Measurements from ENCODE around the gene INPP5J. TPM values are rescaled to one million over a fixed set of nuclear protein-coding genes. Genes with fewer than 3 reads are reported as not detected.

The INPP5J gene
- total RNA-seq, 1 experiment from 2014 or later, result 3.1 TPM

DNA sequence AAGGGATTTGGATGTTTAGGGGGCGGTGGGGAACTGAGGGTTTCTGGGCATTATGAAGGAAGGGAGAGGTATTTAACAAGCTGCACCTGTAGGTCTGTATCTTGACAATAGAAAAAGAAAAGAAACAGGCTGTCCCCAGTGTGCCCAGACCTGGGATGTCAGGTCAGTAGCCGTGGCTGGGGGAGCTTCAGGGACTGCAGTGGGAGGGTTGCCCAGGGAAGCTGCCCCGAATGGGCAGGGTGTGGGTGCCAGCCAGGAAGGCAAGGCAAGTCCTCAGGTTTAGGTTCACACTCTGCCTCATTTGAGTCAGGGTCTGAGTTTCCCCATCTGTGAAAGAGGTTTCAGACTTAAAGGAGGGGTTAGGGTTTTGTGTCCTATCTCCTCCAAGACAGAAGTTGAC is 1.5 kb downstream of the INPP5J start:
- H3K4me1 ChIP-seq (ENCODE audit: insufficient read depth, low read length), result 0 out of 2 replicates have a peak, but pooled peaks cover 4% of the 10 kb centered on the region
- no peaks in the 10 kb centered on the region for H3K79me2 ChIP-seq (ENCODE audit: low read length)
- intact Hi-C loops (cut with micrococcal nuclease), result no loop called here
- no peaks in the 10 kb centered on the region for H3K27me3 ChIP-seq (ENCODE audit: low read length)
- H3F3A ChIP-seq (ENCODE audit: low read length, unreplicated experiment), result no peaks in the 10 kb centered on the region
- H3K9me3 ChIP-seq (ENCODE audit: low read length), result no peaks in the 10 kb centered on the region
- POLR2A ChIA-PET (ENCODE audit: unreplicated experiment), result no interaction called here
- H2AFZ ChIP-seq (ENCODE audit: low read length), result no peak overlapping the region
- no peaks in the 10 kb centered on the region for H3K9me2 ChIP-seq (replicated peaks; ENCODE audit: low read length)
- H3K4me3 ChIP-seq (ENCODE audit: low read length), result no peak overlapping the region
- no TSS peak for BruUV-seq (replicated peaks)
- no peak overlapping the region for H3K27ac ChIP-seq (ENCODE audit: low read length)
- CTCF ChIA-PET, result interaction anchor here (0.8 kb wide), 1 partner anchor 17 kb away, joined by 4 read pairs; the partner anchor contains the start of gene SELENOM
- no peak overlapping the region for H3K9ac ChIP-seq (ENCODE audit: low read length)
- no peaks in the 10 kb centered on the region for H3K36me3 ChIP-seq (ENCODE audit: low read depth, low read length)
- H4K20me1 ChIP-seq (ENCODE audit: low read length), result no peaks in the 10 kb centered on the region
- no peak for DNase-seq
- TF ChIP-seq CTCF (conservative IDR thresholded peaks at IDR 0.05; ENCODE audit: low read depth, low read length) (no peak), EZH2phosphoT487 (IDR thresholded peaks at IDR 0.05; ENCODE audit: borderline replicate concordance, low read length) (no peak), EZH2 (IDR thresholded peaks at IDR 0.05; ENCODE audit: low read length, unreplicated experiment) (no peak)
- ATAC-seq, result no peak
- no peak overlapping the region for H3K4me2 ChIP-seq (ENCODE audit: low read length)

DNA sequence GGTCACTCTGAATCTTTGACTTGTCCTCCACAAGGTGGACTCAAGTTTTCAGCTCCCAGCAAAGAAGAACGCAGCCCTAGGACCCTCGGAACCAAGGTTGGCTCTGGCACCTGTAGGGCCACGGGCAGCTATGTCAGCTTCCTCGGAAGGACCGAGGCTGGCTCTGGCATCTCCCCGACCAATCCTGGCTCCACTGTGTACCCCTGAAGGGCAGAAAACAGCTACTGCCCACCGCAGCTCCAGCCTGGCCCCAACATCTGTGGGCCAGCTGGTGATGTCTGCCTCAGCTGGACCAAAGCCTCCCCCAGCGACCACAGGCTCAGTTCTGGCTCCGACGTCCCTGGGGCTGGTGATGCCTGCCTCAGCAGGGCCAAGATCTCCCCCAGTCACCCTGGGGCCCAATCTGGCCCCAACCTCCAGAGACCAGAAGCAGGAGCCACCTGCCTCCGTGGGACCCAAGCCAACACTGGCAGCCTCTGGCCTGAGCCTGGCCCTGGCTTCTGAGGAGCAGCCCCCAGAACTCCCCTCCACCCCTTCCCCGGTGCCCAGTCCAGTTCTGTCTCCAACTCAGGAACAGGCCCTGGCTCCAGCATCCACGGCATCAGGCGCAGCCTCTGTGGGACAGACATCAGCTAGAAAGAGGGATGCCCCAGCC is 2.2 kb downstream of the INPP5J start:
- Histone ChIP-seq H3K36me3 (ENCODE audit: low read depth, low read length) (no peaks in the 10 kb centered on the region), H3K4me3 (ENCODE audit: low read length) (no peak overlapping the region), H3K9ac (ENCODE audit: low read length) (no peak overlapping the region), H3K9me2 (replicated peaks; ENCODE audit: low read length) (no peaks in the 10 kb centered on the region), H3K27me3 (ENCODE audit: low read length) (no peaks in the 10 kb centered on the region), H3K9me3 (ENCODE audit: low read length) (no peaks in the 10 kb centered on the region), H3K79me2 (ENCODE audit: low read length) (no peaks in the 10 kb centered on the region), H3K27ac (ENCODE audit: low read length) (no peak overlapping the region), H3K4me2 (ENCODE audit: low read length) (no peak overlapping the region), H3K4me1 (ENCODE audit: insufficient read depth, low read length) (0 out of 2 replicates have a peak, but pooled peaks cover 4% of the 10 kb centered on the region), H4K20me1 (ENCODE audit: low read length) (no peaks in the 10 kb centered on the region), H2AFZ (ENCODE audit: low read length) (no peak overlapping the region), H3F3A (ENCODE audit: low read length, unreplicated experiment) (no peaks in the 10 kb centered on the region)
- intact Hi-C loops (cut with micrococcal nuclease), result no loop called here
- ChIA-PET CTCF (interaction anchor here (0.8 kb wide), 1 partner anchor 18 kb away, joined by 4 read pairs; the partner anchor contains the start of gene SELENOM), POLR2A (ENCODE audit: unreplicated experiment) (no interaction called here)
- no TSS peak for BruUV-seq (replicated peaks)
- no peak for DNase-seq
- TF ChIP-seq EZH2 (IDR thresholded peaks at IDR 0.05; ENCODE audit: low read length, unreplicated experiment) (no peak), EZH2phosphoT487 (IDR thresholded peaks at IDR 0.05; ENCODE audit: borderline replicate concordance, low read length) (no peak), CTCF (conservative IDR thresholded peaks at IDR 0.05; ENCODE audit: low read depth, low read length) (no peak)
- ATAC-seq, result no peak

- BruUV-seq (replicated peaks), result no TSS peak
- ChIA-PET POLR2A (ENCODE audit: unreplicated experiment) (no interaction called here), CTCF (no interaction called here)
- H2AFZ ChIP-seq (ENCODE audit: low read length), result no peak overlapping the region
- no peaks in the 10 kb centered on the region for H3K9me2 ChIP-seq (replicated peaks; ENCODE audit: low read length)
- H3K9ac ChIP-seq (ENCODE audit: low read length), result no peak overlapping the region
- H4K20me1 ChIP-seq (ENCODE audit: low read length), result no peaks in the 10 kb centered on the region
- H3K9me3 ChIP-seq (ENCODE audit: low read length), result no peaks in the 10 kb centered on the region
- H3K4me1 ChIP-seq (ENCODE audit: insufficient read depth, low read length), result 0 out of 2 replicates have a peak, but pooled peaks cover 4% of the 10 kb centered on the region
- H3F3A ChIP-seq (ENCODE audit: low read length, unreplicated experiment), result no peaks in the 10 kb centered on the region
- H3K4me3 ChIP-seq (ENCODE audit: low read length), result no peak overlapping the region
- no peaks in the 10 kb centered on the region for H3K36me3 ChIP-seq (ENCODE audit: low read depth, low read length)
- H3K79me2 ChIP-seq (ENCODE audit: low read length), result no peaks in the 10 kb centered on the region
- no peak for TF ChIP-seq EZH2phosphoT487 (IDR thresholded peaks at IDR 0.05; ENCODE audit: borderline replicate concordance, low read length)
- no peak for TF ChIP-seq CTCF (conservative IDR thresholded peaks at IDR 0.05; ENCODE audit: low read depth, low read length)
- H3K27me3 ChIP-seq (ENCODE audit: low read length), result no peaks in the 10 kb centered on the region
- intact Hi-C loops (cut with micrococcal nuclease), result no loop called here
- H3K27ac ChIP-seq (ENCODE audit: low read length), result no peak overlapping the region
- DNase-seq, result no peak
- H3K4me2 ChIP-seq (ENCODE audit: low read length), result no peak overlapping the region
- ATAC-seq, result no peak
These were observed 2.9 kb downstream of the INPP5J start for GRCh38 chr22:31125521-31126117.

Measured in PC-3 (cell line).